ENCODE data around the gene GPR55.

The GPR55 gene

GRCh38 chr2:230955163-230955737 lies 30.2 kb upstream of the GPR55 start:
- DNase-seq (ENCODE audit: extremely low read depth, low read depth), result no peak

GRCh38 chr2:230954746-230955145 lies 29.7 kb upstream of the GPR55 start:
- no peak for DNase-seq (ENCODE audit: extremely low read depth, low read depth)
- TF ChIP-seq CTCF (IDR thresholded peaks at IDR 0.05; ENCODE audit: low read depth, low read length), result no peak

More at GRCh38 chr2:230955163-230955737, 30.2 kb upstream of the GPR55 start:
- TF ChIP-seq CTCF (IDR thresholded peaks at IDR 0.05; ENCODE audit: low read depth, low read length), result no peak

- TF ChIP-seq CTCF (IDR thresholded peaks at IDR 0.05; ENCODE audit: low read depth, low read length), result no peak
- DNase-seq (ENCODE audit: extremely low read depth, low read depth), result no peak
Measured at GRCh38 chr2:230953845-230954244, 28.8 kb upstream of the GPR55 start.

GRCh38 chr2:230952226-230952956 lies 27.3 kb upstream of the GPR55 start:
- no peak for DNase-seq (ENCODE audit: extremely low read depth, low read depth)
- TF ChIP-seq CTCF (IDR thresholded peaks at IDR 0.05; ENCODE audit: low read depth, low read length), result no peak

GRCh38 chr2:230951396-230951795 lies 26.4 kb upstream of the GPR55 start:
- no peak for TF ChIP-seq CTCF (IDR thresholded peaks at IDR 0.05; ENCODE audit: low read depth, low read length)

GRCh38 chr2:230950874-230951339 lies 25.9 kb upstream of the GPR55 start:
- no peak for TF ChIP-seq CTCF (IDR thresholded peaks at IDR 0.05; ENCODE audit: low read depth, low read length)
- DNase-seq (ENCODE audit: extremely low read depth, low read depth), result no peak

More at GRCh38 chr2:230951396-230951795, 26.4 kb upstream of the GPR55 start:
- no peak for DNase-seq (ENCODE audit: extremely low read depth, low read depth)

All from AG09319 (cell line).